Measurements from ENCODE around the gene SPATA31C1. TPM values are rescaled to one million over a fixed set of nuclear protein-coding genes. Genes with fewer than 3 reads are reported as not detected.

Gene SPATA31C1
- total and polyA plus RNA-seq, 2 donors (not counting 1 experiment from before 2014, with no cell fraction given) = not detected

DNA sequence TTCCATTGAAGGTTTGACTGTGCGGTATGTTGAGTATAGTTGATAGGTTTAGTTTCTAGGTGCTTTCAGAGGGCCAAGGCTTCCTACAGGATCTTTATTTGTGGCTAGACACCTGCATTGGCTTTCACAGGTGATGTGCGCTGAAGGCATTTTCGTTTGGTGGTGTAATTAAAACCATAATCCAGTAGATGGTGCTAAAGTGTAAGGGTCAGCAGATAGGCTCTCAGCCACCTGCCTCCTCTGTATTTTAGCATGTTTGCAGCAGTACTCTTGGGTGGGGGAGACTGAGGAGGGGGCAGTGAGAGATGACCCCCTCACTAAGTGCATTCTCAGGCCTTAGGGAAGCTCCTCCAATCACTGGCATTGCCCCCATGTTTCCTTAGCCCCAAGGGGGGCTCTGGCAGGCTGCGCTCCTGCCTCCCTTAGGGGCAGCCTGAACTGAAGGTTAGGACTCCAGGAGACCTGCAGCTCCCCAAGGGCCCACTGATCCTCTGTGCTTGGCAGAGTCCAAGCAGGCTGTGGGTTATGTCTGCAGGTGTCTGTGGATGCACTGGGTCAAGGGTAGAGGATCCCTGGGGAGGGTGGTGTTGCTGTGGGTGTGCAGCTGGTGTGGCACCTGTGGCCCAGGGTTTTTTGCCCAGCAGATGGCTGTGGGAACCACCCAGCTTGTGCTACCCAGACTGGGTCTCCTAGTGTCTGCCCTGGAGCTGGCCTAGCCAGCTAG is 33.2 kb downstream of the SPATA31C1 start:
- H3K4me1 ChIP-seq (ENCODE audit: control insufficient read depth, extremely low read depth, insufficient read depth, low read length) = no peaks in the 10 kb centered on the region
- peak; percentile 7 to 40 for DNase-seq (ENCODE audit: low read depth in 2 of 2)
- H3K9me3 ChIP-seq (ENCODE audit: control insufficient read depth, insufficient read depth, low read depth, low read length) = no peaks in the 10 kb centered on the region
- no peak overlapping the region for H3K4me3 ChIP-seq (replicated peaks in 1 of 4; ENCODE audit: control extremely low read depth in 1 of 4, insufficient read depth in 1 of 4, low read depth in 3 of 4, low read length in 4 of 4)
- no peaks in the 10 kb centered on the region for H4K20me1 ChIP-seq (ENCODE audit: control insufficient read depth, extremely low read depth, insufficient read depth, low read length)
- no peak overlapping the region for H3K4me2 ChIP-seq (ENCODE audit: extremely low read depth, insufficient read depth, low read length)
- H3K27me3 ChIP-seq (ENCODE audit: control insufficient read depth, insufficient read depth, low read length) = no peaks in the 10 kb centered on the region
- TF ChIP-seq, protein P1, sequence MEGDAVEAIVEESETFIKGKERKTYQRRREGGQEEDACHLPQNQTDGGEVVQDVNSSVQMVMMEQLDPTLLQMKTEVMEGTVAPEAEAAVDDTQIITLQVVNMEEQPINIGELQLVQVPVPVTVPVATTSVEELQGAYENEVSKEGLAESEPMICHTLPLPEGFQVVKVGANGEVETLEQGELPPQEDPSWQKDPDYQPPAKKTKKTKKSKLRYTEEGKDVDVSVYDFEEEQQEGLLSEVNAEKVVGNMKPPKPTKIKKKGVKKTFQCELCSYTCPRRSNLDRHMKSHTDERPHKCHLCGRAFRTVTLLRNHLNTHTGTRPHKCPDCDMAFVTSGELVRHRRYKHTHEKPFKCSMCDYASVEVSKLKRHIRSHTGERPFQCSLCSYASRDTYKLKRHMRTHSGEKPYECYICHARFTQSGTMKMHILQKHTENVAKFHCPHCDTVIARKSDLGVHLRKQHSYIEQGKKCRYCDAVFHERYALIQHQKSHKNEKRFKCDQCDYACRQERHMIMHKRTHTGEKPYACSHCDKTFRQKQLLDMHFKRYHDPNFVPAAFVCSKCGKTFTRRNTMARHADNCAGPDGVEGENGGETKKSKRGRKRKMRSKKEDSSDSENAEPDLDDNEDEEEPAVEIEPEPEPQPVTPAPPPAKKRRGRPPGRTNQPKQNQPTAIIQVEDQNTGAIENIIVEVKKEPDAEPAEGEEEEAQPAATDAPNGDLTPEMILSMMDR (conservative IDR thresholded peaks at IDR 0.05 in 1 of 2, IDR thresholded peaks at IDR 0.05 in 1 of 2; ENCODE audit: low read depth in 1 of 2, low read length in 2 of 2) = peak; percentile 30 to 49
- TF ChIP-seq EZH2 (IDR thresholded peaks at IDR 0.05; ENCODE audit: low read length, missing control alignments) = no peak
- no peak overlapping the region for H3K9ac ChIP-seq (ENCODE audit: insufficient read depth, low read length)
- no peak overlapping the region for H2AFZ ChIP-seq (ENCODE audit: low read length)
- H3K79me2 ChIP-seq (ENCODE audit: control insufficient read depth, insufficient read depth, low read length) = no peaks in the 10 kb centered on the region
- no peak overlapping the region for H3K27ac ChIP-seq (ENCODE audit: insufficient read depth, low read length)
- H3K36me3 ChIP-seq (ENCODE audit: control insufficient read depth, insufficient read depth, low read length) = no peaks in the 10 kb centered on the region

DNA sequence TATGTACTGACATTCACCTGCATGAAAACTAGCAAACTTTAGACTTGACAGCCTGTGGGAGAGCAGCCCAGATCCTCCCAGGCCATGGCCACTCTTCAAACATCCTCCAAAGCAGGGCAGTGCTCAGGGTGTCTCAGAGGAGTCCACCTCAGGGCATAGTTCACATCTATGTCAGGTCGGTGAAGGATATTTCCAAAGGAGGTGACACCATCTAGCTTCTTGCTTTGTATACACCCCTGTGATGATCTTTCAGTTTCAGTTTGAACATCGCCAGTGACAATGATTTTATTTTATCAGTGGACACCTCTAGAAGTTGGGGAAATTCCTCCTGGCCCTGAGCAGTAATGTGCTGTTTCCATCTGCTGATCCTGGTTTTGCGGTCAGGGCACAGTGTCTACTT is 36.5 kb downstream of the SPATA31C1 start:
- Histone ChIP-seq H3K79me2 (ENCODE audit: control insufficient read depth, insufficient read depth, low read length) (no peaks in the 10 kb centered on the region), H3K9me3 (ENCODE audit: control insufficient read depth, insufficient read depth, low read depth, low read length) (no peaks in the 10 kb centered on the region), H3K4me3 (replicated peaks in 1 of 4; ENCODE audit: control extremely low read depth in 1 of 4, insufficient read depth in 1 of 4, low read depth in 3 of 4, low read length in 4 of 4) (no peak overlapping the region), H4K20me1 (ENCODE audit: control insufficient read depth, extremely low read depth, insufficient read depth, low read length) (no peaks in the 10 kb centered on the region), H3K9ac (ENCODE audit: insufficient read depth, low read length) (no peak overlapping the region), H3K4me2 (ENCODE audit: extremely low read depth, insufficient read depth, low read length) (no peak overlapping the region), H3K27me3 (ENCODE audit: control insufficient read depth, insufficient read depth, low read length) (no peaks in the 10 kb centered on the region), H3K36me3 (ENCODE audit: control insufficient read depth, insufficient read depth, low read length) (no peaks in the 10 kb centered on the region), H3K4me1 (ENCODE audit: control insufficient read depth, extremely low read depth, insufficient read depth, low read length) (no peaks in the 10 kb centered on the region), H3K27ac (ENCODE audit: insufficient read depth, low read length) (no peak overlapping the region), H2AFZ (ENCODE audit: low read length) (no peak overlapping the region)
- TF ChIP-seq, protein P1 (conservative IDR thresholded peaks at IDR 0.05 in 1 of 2, IDR thresholded peaks at IDR 0.05 in 1 of 2; ENCODE audit: low read depth in 1 of 2, low read length in 2 of 2) = no peak
- no peak for TF ChIP-seq EZH2 (IDR thresholded peaks at IDR 0.05; ENCODE audit: low read length, missing control alignments)
- no peak for DNase-seq (ENCODE audit: low read depth in 2 of 2)

DNA sequence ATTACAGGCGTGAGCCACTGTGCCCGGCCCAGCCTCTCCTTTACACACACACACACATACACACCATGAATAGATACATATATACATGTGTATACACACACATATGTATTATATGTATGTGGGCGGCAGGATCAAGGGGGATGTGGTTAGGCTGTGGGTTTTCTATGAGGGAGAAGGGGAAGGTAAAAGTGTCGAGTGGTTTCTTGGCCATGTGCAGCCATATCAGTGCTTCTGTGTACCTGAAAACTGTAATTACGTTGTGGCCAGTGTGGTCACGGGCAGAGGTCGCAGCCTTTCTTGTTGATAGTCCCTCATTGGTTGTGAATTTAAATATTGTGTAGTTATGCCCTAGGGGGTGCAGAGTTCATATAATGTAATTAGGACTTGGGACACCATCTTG is 40.1 kb downstream of the SPATA31C1 start:
- H3K9ac ChIP-seq (ENCODE audit: insufficient read depth, low read length) = no peak overlapping the region
- no peaks in the 10 kb centered on the region for H4K20me1 ChIP-seq (ENCODE audit: control insufficient read depth, extremely low read depth, insufficient read depth, low read length)
- no peaks in the 10 kb centered on the region for H3K9me3 ChIP-seq (ENCODE audit: control insufficient read depth, insufficient read depth, low read depth, low read length)
- no peak overlapping the region for H3K4me2 ChIP-seq (ENCODE audit: extremely low read depth, insufficient read depth, low read length)
- H3K4me1 ChIP-seq (ENCODE audit: control insufficient read depth, extremely low read depth, insufficient read depth, low read length) = no peaks in the 10 kb centered on the region
- H3K27ac ChIP-seq (ENCODE audit: insufficient read depth, low read length) = no peak overlapping the region
- DNase-seq (ENCODE audit: low read depth in 2 of 2) = no peak
- TF ChIP-seq EZH2 (IDR thresholded peaks at IDR 0.05; ENCODE audit: low read length, missing control alignments) = no peak
- TF ChIP-seq, protein P1 (conservative IDR thresholded peaks at IDR 0.05 in 1 of 2, IDR thresholded peaks at IDR 0.05 in 1 of 2; ENCODE audit: low read depth in 1 of 2, low read length in 2 of 2) = no peak
- H3K36me3 ChIP-seq (ENCODE audit: control insufficient read depth, insufficient read depth, low read length) = no peaks in the 10 kb centered on the region
- H3K27me3 ChIP-seq (ENCODE audit: control insufficient read depth, insufficient read depth, low read length) = no peaks in the 10 kb centered on the region
- no peaks in the 10 kb centered on the region for H3K79me2 ChIP-seq (ENCODE audit: control insufficient read depth, insufficient read depth, low read length)
- no peak overlapping the region for H2AFZ ChIP-seq (ENCODE audit: low read length)
- H3K4me3 ChIP-seq (replicated peaks in 1 of 4; ENCODE audit: control extremely low read depth in 1 of 4, insufficient read depth in 1 of 4, low read depth in 3 of 4, low read length in 4 of 4) = no peak overlapping the region

All from fibroblast of lung (primary cell).